NCI-H187 (cell line): ENCODE data around the gene HYCC1.
A peak's percentile ranks its signal among the peaks of the same experiment; 100 is the strongest.

ENCODE experiments used
- DNase-seq, 2 experiments: peaks; one replicate each; lab custom pipeline; 2025; lab: John Stamatoyannopoulos, UW

Gene HYCC1

GRCh38 chr7:23016345-23017253, 2.7 kb upstream of the HYCC1 start:
- DNase-seq = no peak

- DNase-seq = no peak
Observed at GRCh38 chr7:23014681-23015080, 751 bp upstream of the HYCC1 start.

GRCh38 chr7:23012908-23013714, 819 bp downstream of the HYCC1 start:
- peak in 1 of 2 experiments; percentile 10 for DNase-seq

- DNase-seq = no peak
Observed at GRCh38 chr7:23012186-23012585, 1.7 kb downstream of the HYCC1 start.

GRCh38 chr7:23011222-23011924, 2.6 kb downstream of the HYCC1 start:
- DNase-seq = no peak

- DNase-seq = no peak
Observed at GRCh38 chr7:23009303-23009702, 4.6 kb downstream of the HYCC1 start.

GRCh38 chr7:23004247-23004520, 9.7 kb downstream of the HYCC1 start:
- no peak for DNase-seq

GRCh38 chr7:23003505-23004246, 10.3 kb downstream of the HYCC1 start:
- DNase-seq = no peak

GRCh38 chr7:23002698-23003097, 11.2 kb downstream of the HYCC1 start:
- no peak for DNase-seq

- DNase-seq = no peak
Observed at GRCh38 chr7:23001610-23002009, 12.3 kb downstream of the HYCC1 start.

GRCh38 chr7:23000597-23001360, 13.2 kb downstream of the HYCC1 start:
- DNase-seq = no peak

- DNase-seq = no peak
Observed at GRCh38 chr7:22998519-22998896, 15.4 kb downstream of the HYCC1 start.

GRCh38 chr7:22997871-22998518, 15.9 kb downstream of the HYCC1 start:
- no peak for DNase-seq

- no peak for DNase-seq
Observed at GRCh38 chr7:22996470-22996869, 17.5 kb downstream of the HYCC1 start.

- no peak for DNase-seq
Observed at GRCh38 chr7:22995011-22995410, 18.9 kb downstream of the HYCC1 start.

GRCh38 chr7:22992874-22993840, 20.8 kb downstream of the HYCC1 start:
- DNase-seq = no peak

GRCh38 chr7:22990588-22990949, 23.4 kb downstream of the HYCC1 start:
- no peak for DNase-seq

- DNase-seq = no peak
Observed at GRCh38 chr7:22989643-22990587, 24.0 kb downstream of the HYCC1 start.
